Natural killer cell (primary cell): ENCODE data around the gene MAP2K2. TPM values are rescaled to one million over a fixed set of nuclear protein-coding genes. Genes with fewer than 3 reads are reported as not detected.

Experiments used
- ATAC-seq, 3 donors: fragments of 150-1000 bp in 2 of 3; fragments of 200-7000 bp in 1 of 3; cut with Tn5 transposase; 1 replicate in 1 of 3; 2 replicates in 2 of 3; pipeline ENCODE4 v1.10.0; 2021; ENCODE audit warnings: mild to moderate bottlenecking in 2 of 3, moderate library complexity in 2 of 3
- DNase-seq, 2 donors: peaks; one replicate each; pipeline versions ENCODE4 v3.0.0 to v3.0.0-alpha.2; 2013 to 2021; ENCODE audit warnings: mixed read lengths in 1 of 2
- H3K27ac ChIP-seq: one replicate; pipeline ENCODE4 v1.5.1; 2013; ENCODE audit warnings: mild to moderate bottlenecking, low read length
- H3K27me3 ChIP-seq: one replicate; pipeline ENCODE4 v1.6.1; 2013; ENCODE audit warnings: low read length; ENCODE audit not compliant: control insufficient read depth, insufficient read depth
- H3K36me3 ChIP-seq: one replicate; pipeline ENCODE4 v1.6.1; 2013; ENCODE audit warnings: low read length; ENCODE audit not compliant: control insufficient read depth, insufficient read depth
- H3K4me1 ChIP-seq: one replicate; pipeline ENCODE4 v1.6.1; 2013; ENCODE audit warnings: low read length; ENCODE audit not compliant: control insufficient read depth, insufficient read depth
- H3K4me3 ChIP-seq: one replicate; pipeline ENCODE4 v1.5.1; 2013; ENCODE audit warnings: low read length
- H3K9me3 ChIP-seq: one replicate; pipeline ENCODE4 v1.6.1; 2013; ENCODE audit warnings: low read length; ENCODE audit not compliant: control insufficient read depth, insufficient read depth
- H3K27ac Mint-ChIP-seq, 2 donors: one replicate each; pipeline ENCODE4 v1.8.0; 2022; ENCODE audit warnings: mild to moderate bottlenecking in 2 of 2, mixed read lengths in 2 of 2, moderate library complexity in 1 of 2
- H3K27me3 Mint-ChIP-seq, 2 donors: one replicate each; pipeline ENCODE4 v1.8.0; 2022; ENCODE audit warnings: low read depth in 2 of 2, mixed read lengths in 2 of 2
- H3K36me3 Mint-ChIP-seq: one replicate; pipeline ENCODE4 v1.8.0; 2022; ENCODE audit warnings: mixed read lengths
- H3K4me1 Mint-ChIP-seq, 2 donors: one replicate each; pipeline ENCODE4 v1.8.0; 2022; ENCODE audit warnings: mixed read lengths in 2 of 2
- H3K4me3 Mint-ChIP-seq: one replicate; pipeline ENCODE4 v1.8.0; 2022; ENCODE audit warnings: mild to moderate bottlenecking, moderate library complexity, mixed read lengths
- H3K9me3 Mint-ChIP-seq, 2 donors: one replicate each; pipeline ENCODE4 v1.8.0; 2022; ENCODE audit warnings: mixed read lengths in 2 of 2
- WGBS: methylation state at CpG from one replicate; pipeline ENCODE4 v1.1.7; 2013; ENCODE audit warnings: missing lambda C conversion rate; ENCODE audit not compliant: insufficient coverage; 5-methylcytosine and 5-hydroxymethylcytosine counted together
- intact Hi-C: fragments of 100-400 bp; cut with micrococcal nuclease; formaldehyde crosslinking; loops from one replicate; pipeline ENCODE4 v1.14.2; 2022
- total RNA-seq, 4 donors: library from RNA; stranded (reverse); fragments of 120-200 nt in 1 of 4; gene quantifications; one replicate each; pipeline versions ENCODE4 v1.2.3 to v1.2.4, GENCODE V29; 2013 to 2022
- TF ChIP-seq, protein P1 (sequence below): fragments of 200-600 bp; IDR thresholded peaks from one replicate; pipeline ENCODE4 v1.8.0; 2022; ENCODE audit warnings: antibody characterized with exemption

The MAP2K2 gene
- total RNA-seq, 3 donors from 2014 or later (not counting 1 experiment from before 2014, with no cell fraction given), result 137 to 154 (median 152) TPM

DNA sequence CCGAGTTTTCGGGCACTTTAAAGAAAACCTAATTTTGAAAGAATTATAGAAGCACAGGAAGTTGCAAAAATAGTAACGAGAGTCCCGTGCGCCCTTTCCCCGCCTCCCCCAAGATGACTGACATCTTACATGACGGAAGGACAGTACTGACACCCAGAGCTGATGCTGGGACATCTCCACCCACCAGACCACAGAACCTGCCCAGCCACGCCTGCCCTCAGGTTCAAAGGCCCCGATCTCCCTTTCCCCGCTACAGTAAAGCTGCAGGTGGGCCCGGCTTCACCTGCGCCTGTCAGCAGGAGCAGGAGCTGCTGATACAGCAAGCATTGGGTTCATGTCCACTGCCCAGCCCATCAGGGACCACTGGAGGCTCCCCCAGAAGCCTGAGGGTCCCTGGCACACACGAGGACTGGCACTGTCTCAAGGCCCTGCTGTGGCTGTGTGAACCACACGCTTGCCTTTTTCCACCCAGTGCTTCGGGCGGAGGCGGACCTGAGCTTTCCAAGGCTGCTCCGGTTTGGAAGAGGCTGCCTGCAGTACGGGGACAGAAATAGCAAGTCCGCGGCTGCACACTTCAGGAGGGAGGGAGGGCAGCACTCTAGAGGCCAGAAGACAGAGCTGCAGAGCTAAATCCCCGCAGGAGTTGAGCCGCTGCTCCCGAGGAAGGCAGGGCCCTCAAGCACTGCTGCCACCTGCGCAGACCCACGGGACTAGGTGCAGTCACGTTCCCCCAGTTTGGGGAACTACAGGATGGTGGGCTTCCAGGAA is 8.7 kb downstream of the MAP2K2 start:
- no peaks in the 10 kb centered on the region for H3K27me3 ChIP-seq
- peak overlapping the region; percentile 82 to 87 for H3K27ac Mint-ChIP-seq
- ATAC-seq, result peak; percentile 96 to 100 (median 99)
- DNase-seq, result peak; percentile 59 to 87
- H3K4me1 Mint-ChIP-seq, result peaks cover 35 to 40% of the 10 kb centered on the region in 2 donors
- 41% methylated on average over 27 of the region's 27 CpGs for WGBS
- H3K36me3 ChIP-seq, result peaks cover 39% of the 10 kb centered on the region
- TF ChIP-seq, protein P1, sequence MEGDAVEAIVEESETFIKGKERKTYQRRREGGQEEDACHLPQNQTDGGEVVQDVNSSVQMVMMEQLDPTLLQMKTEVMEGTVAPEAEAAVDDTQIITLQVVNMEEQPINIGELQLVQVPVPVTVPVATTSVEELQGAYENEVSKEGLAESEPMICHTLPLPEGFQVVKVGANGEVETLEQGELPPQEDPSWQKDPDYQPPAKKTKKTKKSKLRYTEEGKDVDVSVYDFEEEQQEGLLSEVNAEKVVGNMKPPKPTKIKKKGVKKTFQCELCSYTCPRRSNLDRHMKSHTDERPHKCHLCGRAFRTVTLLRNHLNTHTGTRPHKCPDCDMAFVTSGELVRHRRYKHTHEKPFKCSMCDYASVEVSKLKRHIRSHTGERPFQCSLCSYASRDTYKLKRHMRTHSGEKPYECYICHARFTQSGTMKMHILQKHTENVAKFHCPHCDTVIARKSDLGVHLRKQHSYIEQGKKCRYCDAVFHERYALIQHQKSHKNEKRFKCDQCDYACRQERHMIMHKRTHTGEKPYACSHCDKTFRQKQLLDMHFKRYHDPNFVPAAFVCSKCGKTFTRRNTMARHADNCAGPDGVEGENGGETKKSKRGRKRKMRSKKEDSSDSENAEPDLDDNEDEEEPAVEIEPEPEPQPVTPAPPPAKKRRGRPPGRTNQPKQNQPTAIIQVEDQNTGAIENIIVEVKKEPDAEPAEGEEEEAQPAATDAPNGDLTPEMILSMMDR, result no peak
- intact Hi-C loops, result no loop called here
- no peaks in the 10 kb centered on the region for H3K36me3 Mint-ChIP-seq
- no peaks in the 10 kb centered on the region for H3K9me3 Mint-ChIP-seq
- peaks cover 52% of the 10 kb centered on the region for H3K4me1 ChIP-seq
- H3K27me3 Mint-ChIP-seq, result no peaks in the 10 kb centered on the region
- H3K9me3 ChIP-seq, result no peaks in the 10 kb centered on the region
- peak overlapping the region; percentile 59 for H3K27ac ChIP-seq
- H3K4me3 Mint-ChIP-seq, result peak overlapping the region; percentile 61
- no peak overlapping the region for H3K4me3 ChIP-seq

DNA sequence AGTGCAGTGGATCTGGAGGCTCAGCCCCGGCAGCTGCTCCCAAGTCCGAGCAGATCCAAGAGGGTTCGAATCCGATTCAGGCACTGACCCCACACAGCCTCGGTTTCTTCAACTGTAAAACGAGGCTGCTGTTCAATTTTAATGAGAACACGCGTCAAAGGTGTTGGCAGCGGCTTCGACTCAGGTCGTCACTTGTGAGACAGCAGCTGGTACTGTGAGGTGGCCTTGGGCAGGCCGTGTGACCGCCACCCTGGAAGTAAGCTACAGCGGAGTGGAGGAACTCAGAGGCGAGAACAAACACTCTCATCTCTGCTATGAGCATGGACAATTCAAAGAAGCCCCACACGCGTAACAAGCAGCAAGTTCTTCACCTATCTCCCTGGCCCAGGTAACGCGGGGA is 9.7 kb downstream of the MAP2K2 start:
- Histone ChIP-seq H3K36me3 (peaks cover 41% of the 10 kb centered on the region), H3K27ac (peak overlapping the region; percentile 59), H3K27me3 (no peaks in the 10 kb centered on the region), H3K9me3 (no peaks in the 10 kb centered on the region), H3K4me1 (peaks cover 63% of the 10 kb centered on the region), H3K4me3 (no peak overlapping the region)
- no peak for ATAC-seq
- TF ChIP-seq, protein P1, result no peak
- H3K36me3 Mint-ChIP-seq, result no peaks in the 10 kb centered on the region
- peak overlapping the region; percentile 82 to 87 for H3K27ac Mint-ChIP-seq
- no peak overlapping the region for H3K4me3 Mint-ChIP-seq
- no peak for DNase-seq
- H3K4me1 Mint-ChIP-seq, result peaks cover 44 to 46% of the 10 kb centered on the region in 2 donors
- 91% methylated on average over 19 of the region's 19 CpGs for WGBS
- no peaks in the 10 kb centered on the region for H3K27me3 Mint-ChIP-seq
- H3K9me3 Mint-ChIP-seq, result no peaks in the 10 kb centered on the region
- intact Hi-C loops, result no loop called here

DNA sequence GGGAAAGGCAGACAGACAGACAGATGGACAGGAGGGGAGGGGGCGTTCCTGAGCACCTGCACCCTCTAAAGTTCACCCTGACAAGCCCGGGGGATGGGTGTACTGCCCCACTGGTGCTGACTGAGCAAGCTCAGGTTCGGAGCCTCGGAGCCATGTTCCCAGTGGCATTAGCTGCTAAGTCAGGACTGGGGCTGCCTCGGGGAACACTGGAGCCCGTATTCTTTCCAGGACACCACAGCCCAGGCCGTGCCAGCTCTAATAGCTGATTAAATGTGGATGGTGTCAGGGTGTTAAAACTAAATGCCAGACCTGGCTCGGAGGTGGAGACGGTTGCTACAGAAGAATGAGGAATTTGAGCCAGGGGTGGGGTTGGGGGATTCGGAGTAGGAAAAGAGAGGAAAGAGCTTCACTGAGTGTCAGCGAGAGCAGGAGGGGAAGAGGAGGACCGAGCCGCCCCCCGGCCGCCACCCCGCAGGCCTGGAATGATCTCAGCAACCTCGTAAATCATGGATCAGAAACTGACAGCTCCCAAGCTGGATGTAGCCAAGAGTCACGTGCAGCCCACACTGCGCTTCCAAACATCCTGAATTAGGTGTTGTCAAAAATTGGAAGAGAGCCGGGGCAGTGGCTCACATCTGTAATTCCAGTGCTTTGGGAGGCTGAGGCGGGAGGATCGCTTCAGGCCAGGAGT is 10.4 kb downstream of the MAP2K2 start:
- peaks cover 69% of the 10 kb centered on the region for H3K4me1 ChIP-seq
- H3K4me3 ChIP-seq, result no peak overlapping the region
- DNase-seq (no peak), ATAC-seq (no peak)
- Mint-ChIP-seq H3K36me3 (no peaks in the 10 kb centered on the region), H3K27me3 (no peaks in the 10 kb centered on the region), H3K27ac (peak overlapping the region; percentile 82 to 87), H3K4me1 (peaks cover 51 to 52% of the 10 kb centered on the region in 2 donors), H3K9me3 (no peaks in the 10 kb centered on the region), H3K4me3 (no peak overlapping the region)
- peaks cover 41% of the 10 kb centered on the region for H3K36me3 ChIP-seq
- WGBS, result 97% methylated on average over 22 of the region's 22 CpGs
- TF ChIP-seq, protein P1, result no peak
- H3K27me3 ChIP-seq, result no peaks in the 10 kb centered on the region
- intact Hi-C loops, result no loop called here
- H3K27ac ChIP-seq, result peak overlapping the region; percentile 59
- no peaks in the 10 kb centered on the region for H3K9me3 ChIP-seq
